Lower leg skin (tissue), 4 donors: ENCODE results near the gene ASTN1. TPM values are rescaled to one million over a fixed set of nuclear protein-coding genes. Genes with fewer than 3 reads are reported as not detected.

Experiments
- DNase-seq, 2 donors: peaks; one replicate each; pipeline ENCODE4 v3.0.0-alpha.2; 2019; ENCODE audit warnings: low spot score in 2 of 2
- H3K4me3 ChIP-seq: fragments of 200-600 bp; sonication (generic); 2 replicates; pipeline ENCODE4 v1.5.1; 2017; ENCODE audit warnings: mild to moderate bottlenecking, low read depth; ENCODE audit not compliant: poor library complexity, severe bottlenecking
- POLR2A ChIP-seq, 2 donors: fragments of 450-650 bp; IDR thresholded peaks; one replicate each; pipeline ENCODE4 v1.6.1; 2016 to 2017; ENCODE audit warnings: antibody characterized with exemption in 2 of 2, mild to moderate bottlenecking in 1 of 2, moderate library complexity in 1 of 2
- WGBS, 2 donors: methylation state at CpG; one replicate each; pipeline ENCODE4 v1.1.5; 2018; 5-methylcytosine and 5-hydroxymethylcytosine counted together
- intact Hi-C: fragments of 100-400 bp; cut with DNase I; formaldehyde crosslinking; loops from one replicate; pipeline ENCODE4 v1.15.0; 2023; ENCODE audit warnings: low total_unique reads
- total RNA-seq, 4 donors: library from RNA; depleted of rRNA; stranded (reverse); fragments of >200 nt; gene quantifications; one replicate each; pipeline ENCODE4 v1.1.0, GENCODE V29; 2016
- TF ChIP-seq, protein P1 (sequence below), 3 donors: fragments of 450-650 bp; IDR thresholded peaks; one replicate each; pipeline ENCODE4 v1.5.1; 2016; ENCODE audit warnings: antibody characterized with exemption in 3 of 3, mild to moderate bottlenecking in 3 of 3, moderate library complexity in 2 of 3

Gene ASTN1
- total RNA-seq, 4 donors from 2014 or later, result 0.10 to 0.26 TPM; not detected in 2

DNA sequence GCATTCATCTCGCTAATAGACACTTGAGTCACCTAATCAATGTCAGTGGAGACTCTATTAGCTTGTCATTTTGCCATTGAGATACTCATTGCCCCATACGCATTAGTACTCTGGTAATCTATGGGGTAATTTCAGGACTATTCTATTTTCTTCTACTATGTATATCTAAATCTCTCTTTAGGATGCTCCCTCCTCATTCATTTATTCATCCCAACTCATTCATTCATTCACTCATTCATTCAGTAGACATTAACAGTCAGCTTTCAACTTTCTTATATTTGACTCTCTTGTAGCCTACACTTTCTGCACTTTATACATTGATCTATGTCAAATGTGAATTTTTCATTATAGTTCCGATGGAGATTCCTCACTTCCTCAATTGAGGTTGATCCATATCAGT, 170.9 kb downstream of the ASTN1 start:
- no peak for TF ChIP-seq POLR2A (IDR thresholded peaks at IDR 0.05)
- TF ChIP-seq, protein P1, sequence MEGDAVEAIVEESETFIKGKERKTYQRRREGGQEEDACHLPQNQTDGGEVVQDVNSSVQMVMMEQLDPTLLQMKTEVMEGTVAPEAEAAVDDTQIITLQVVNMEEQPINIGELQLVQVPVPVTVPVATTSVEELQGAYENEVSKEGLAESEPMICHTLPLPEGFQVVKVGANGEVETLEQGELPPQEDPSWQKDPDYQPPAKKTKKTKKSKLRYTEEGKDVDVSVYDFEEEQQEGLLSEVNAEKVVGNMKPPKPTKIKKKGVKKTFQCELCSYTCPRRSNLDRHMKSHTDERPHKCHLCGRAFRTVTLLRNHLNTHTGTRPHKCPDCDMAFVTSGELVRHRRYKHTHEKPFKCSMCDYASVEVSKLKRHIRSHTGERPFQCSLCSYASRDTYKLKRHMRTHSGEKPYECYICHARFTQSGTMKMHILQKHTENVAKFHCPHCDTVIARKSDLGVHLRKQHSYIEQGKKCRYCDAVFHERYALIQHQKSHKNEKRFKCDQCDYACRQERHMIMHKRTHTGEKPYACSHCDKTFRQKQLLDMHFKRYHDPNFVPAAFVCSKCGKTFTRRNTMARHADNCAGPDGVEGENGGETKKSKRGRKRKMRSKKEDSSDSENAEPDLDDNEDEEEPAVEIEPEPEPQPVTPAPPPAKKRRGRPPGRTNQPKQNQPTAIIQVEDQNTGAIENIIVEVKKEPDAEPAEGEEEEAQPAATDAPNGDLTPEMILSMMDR (IDR thresholded peaks at IDR 0.05), result no peak
- DNase-seq, result no peak
- 89 to 91% methylated on average over 3 of the region's 3 CpGs for WGBS, 2 donors
- no peak overlapping the region for H3K4me3 ChIP-seq
- intact Hi-C loops, result no loop called here

DNA sequence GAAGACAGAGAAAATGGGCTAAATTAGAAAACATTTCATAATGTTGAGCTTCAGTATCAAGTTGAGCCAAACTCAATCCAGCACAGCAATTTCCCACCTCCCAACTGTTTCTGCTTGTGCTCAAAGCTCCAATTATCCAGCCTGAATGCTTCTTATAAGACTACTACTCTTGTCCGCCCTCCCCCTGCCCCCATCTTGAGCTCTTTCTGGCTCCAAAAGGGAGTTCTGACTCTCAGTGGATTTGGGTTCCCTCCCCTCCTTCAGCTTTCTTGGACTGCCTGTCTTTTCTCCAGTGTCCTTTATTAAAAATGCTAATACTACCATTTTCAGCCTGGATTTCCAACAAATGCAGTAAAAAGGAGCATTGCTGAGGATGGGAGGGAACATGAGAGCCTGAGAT, 174.8 kb downstream of the ASTN1 start:
- DNase-seq, result no peak
- intact Hi-C loops, result no loop called here
- no peak overlapping the region for H3K4me3 ChIP-seq
- WGBS, 2 donors, result 70 to 81% methylated on average over 1 of the region's 1 CpG
- no peak for TF ChIP-seq POLR2A (IDR thresholded peaks at IDR 0.05)
- TF ChIP-seq, protein P1 (IDR thresholded peaks at IDR 0.05), result no peak

DNA sequence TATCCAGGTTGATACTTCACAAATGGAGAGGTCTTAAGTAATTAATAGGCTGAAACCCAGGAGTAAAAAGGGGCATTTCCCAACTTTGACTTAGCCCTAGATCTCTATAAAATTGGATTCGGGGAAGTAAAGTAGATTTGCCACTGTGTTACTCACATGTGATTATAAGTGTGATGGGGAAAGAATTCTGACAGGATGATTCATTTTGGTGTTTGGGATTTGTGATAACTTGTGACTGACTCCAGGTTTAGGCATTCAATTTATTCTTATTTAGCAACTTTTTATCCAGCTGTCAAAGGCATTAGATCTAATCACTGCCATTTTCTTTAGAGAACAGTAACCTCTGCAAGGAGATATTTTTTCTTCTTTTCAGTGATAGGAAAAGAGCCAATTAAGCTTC, 175.5 kb downstream of the ASTN1 start:
- no peak for TF ChIP-seq POLR2A (IDR thresholded peaks at IDR 0.05)
- TF ChIP-seq, protein P1 (IDR thresholded peaks at IDR 0.05), result no peak
- intact Hi-C loops, result no loop called here
- no peak for DNase-seq
- 43 to 52% methylated on average over 1 of the region's 1 CpG for WGBS, 2 donors
- H3K4me3 ChIP-seq, result no peak overlapping the region

DNA sequence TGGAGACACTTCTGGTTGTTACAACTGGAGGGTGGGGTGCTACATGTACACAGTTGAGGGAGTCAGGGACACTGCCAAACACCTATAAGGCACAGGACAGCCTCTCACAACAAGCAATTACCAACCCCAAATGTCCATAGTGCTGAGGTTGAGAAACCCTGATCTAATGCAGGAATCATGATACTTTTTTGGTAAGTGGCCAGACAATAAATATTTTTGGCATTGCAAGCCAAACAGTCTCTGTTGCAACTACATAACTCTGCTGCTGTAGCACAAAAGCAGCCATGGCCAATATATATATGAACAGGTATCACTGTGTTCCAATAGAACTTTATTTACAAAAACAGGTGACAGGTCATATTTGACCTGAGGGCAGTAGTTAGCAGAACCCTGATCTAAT, 177.5 kb downstream of the ASTN1 start:
- intact Hi-C loops, result no loop called here
- TF ChIP-seq, protein P1 (IDR thresholded peaks at IDR 0.05), result no peak
- TF ChIP-seq POLR2A (IDR thresholded peaks at IDR 0.05), result no peak
- no peak for DNase-seq
- no peak overlapping the region for H3K4me3 ChIP-seq

DNA sequence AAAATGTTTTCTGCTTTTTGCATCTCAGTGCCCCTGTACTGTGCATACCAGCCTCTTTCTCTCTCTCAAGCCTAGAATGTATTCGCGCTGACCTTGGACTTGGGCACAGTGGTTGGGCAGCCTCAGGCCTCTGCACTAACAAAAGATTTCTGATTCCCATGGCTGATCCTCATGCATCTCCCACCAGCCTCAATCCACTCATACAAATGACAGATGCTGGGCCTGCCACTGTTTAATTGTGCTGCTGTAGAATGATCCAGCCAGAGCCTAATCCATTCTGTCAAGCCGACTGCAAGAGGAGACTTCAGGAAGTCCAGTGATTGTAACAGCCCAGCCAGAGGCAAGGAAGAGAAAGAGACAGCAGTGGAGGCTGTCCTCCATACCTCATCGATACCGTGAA, 180.8 kb downstream of the ASTN1 start:
- 83% methylated on average over 5 of the region's 5 CpGs for WGBS, 2 donors
- TF ChIP-seq POLR2A (IDR thresholded peaks at IDR 0.05), result no peak
- TF ChIP-seq, protein P1 (IDR thresholded peaks at IDR 0.05), result no peak
- DNase-seq, result no peak
- intact Hi-C loops, result no loop called here
- no peak overlapping the region for H3K4me3 ChIP-seq

DNA sequence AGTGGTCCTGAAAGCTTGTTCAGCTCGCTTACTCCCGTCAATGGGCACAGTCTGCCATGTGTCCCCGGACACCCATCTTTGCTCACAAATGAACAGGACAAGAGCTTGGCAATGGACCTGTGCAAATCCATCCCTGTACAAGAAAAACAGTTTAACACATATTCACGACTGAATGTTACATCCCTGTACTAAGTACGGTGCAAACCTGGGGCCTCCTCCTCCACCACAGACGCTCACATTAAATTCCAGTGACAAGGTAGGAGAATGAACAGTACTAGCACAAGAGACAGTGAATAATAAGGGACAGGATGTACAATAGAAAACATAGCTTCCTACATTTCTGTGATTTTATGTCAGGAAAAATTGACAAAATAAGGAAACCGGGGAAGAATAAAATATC, 187.7 kb downstream of the ASTN1 start:
- intact Hi-C loops, result no loop called here
- WGBS, 2 donors, result 92 to 94% methylated on average over 7 of the region's 7 CpGs
- TF ChIP-seq, protein P1 (IDR thresholded peaks at IDR 0.05), result no peak
- TF ChIP-seq POLR2A (IDR thresholded peaks at IDR 0.05), result no peak
- H3K4me3 ChIP-seq, result no peak overlapping the region
- no peak for DNase-seq
